Neuron (in vitro differentiated cells): Measurements from ENCODE around the gene RPRML.

Source experiments
- H2AFZ ChIP-seq: one replicate; pipeline ENCODE4 v1.6.1; 2013; ENCODE audit warnings: low read depth, mild to moderate bottlenecking, inconsistent platforms, low read length, moderate library complexity
- H3K27me3 ChIP-seq: one replicate; pipeline ENCODE4 v1.6.1; 2013; ENCODE audit warnings: low read length; ENCODE audit not compliant: insufficient read depth
- H3K36me3 ChIP-seq: one replicate; pipeline ENCODE4 v1.6.1; 2013; ENCODE audit warnings: low read length; ENCODE audit not compliant: insufficient read depth
- H3K4me1 ChIP-seq: one replicate; pipeline ENCODE4 v1.6.1; 2013; ENCODE audit warnings: low read length; ENCODE audit not compliant: insufficient read depth
- H3K4me3 ChIP-seq: 2 replicates; pipeline ENCODE4 v1.5.1; 2013; ENCODE audit warnings: mild to moderate bottlenecking, low read length, moderate library complexity
- H3K9me3 ChIP-seq: one replicate; pipeline ENCODE4 v1.6.1; 2013; ENCODE audit warnings: low read length

RPRML gene

GRCh38 chr17:46986366-46986765, 7.3 kb upstream of the RPRML start:
- Histone ChIP-seq H3K4me3 (no peak overlapping the region), H3K4me1 (peaks cover 9% of the 10 kb centered on the region), H3K36me3 (no peaks in the 10 kb centered on the region), H2AFZ (no peak overlapping the region), H3K9me3 (no peaks in the 10 kb centered on the region), H3K27me3 (no peaks in the 10 kb centered on the region)

GRCh38 chr17:46984892-46985291, 5.8 kb upstream of the RPRML start:
- Histone ChIP-seq H3K27me3 (no peaks in the 10 kb centered on the region), H2AFZ (no peak overlapping the region), H3K4me1 (peaks cover 15% of the 10 kb centered on the region), H3K9me3 (no peaks in the 10 kb centered on the region), H3K36me3 (no peaks in the 10 kb centered on the region), H3K4me3 (no peak overlapping the region)

GRCh38 chr17:46984341-46984740, 5.3 kb upstream of the RPRML start:
- Histone ChIP-seq H3K36me3 (no peaks in the 10 kb centered on the region), H3K4me3 (no peak overlapping the region), H3K27me3 (no peaks in the 10 kb centered on the region), H2AFZ (no peak overlapping the region), H3K4me1 (peaks cover 15% of the 10 kb centered on the region), H3K9me3 (no peaks in the 10 kb centered on the region)

- peaks cover 15% of the 10 kb centered on the region for H3K4me1 ChIP-seq
- no peaks in the 10 kb centered on the region for H3K36me3 ChIP-seq
- no peaks in the 10 kb centered on the region for H3K27me3 ChIP-seq
- no peak overlapping the region for H3K4me3 ChIP-seq
- H3K9me3 ChIP-seq: no peaks in the 10 kb centered on the region
- no peak overlapping the region for H2AFZ ChIP-seq
Observed at GRCh38 chr17:46983782-46984181, 4.7 kb upstream of the RPRML start.

GRCh38 chr17:46982577-46982976, 3.5 kb upstream of the RPRML start:
- Histone ChIP-seq H3K27me3 (no peaks in the 10 kb centered on the region), H3K4me3 (no peak overlapping the region)

GRCh38 chr17:46978489-46979146, 435 bp downstream of the RPRML start:
- Histone ChIP-seq H3K4me3 (peak overlapping the region; percentile 73), H3K27me3 (no peaks in the 10 kb centered on the region)

More at GRCh38 chr17:46982577-46982976, 3.5 kb upstream of the RPRML start:
- Histone ChIP-seq H3K9me3 (no peaks in the 10 kb centered on the region), H3K36me3 (no peaks in the 10 kb centered on the region), H2AFZ (no peak overlapping the region), H3K4me1 (peaks cover 21% of the 10 kb centered on the region)

GRCh38 chr17:46977750-46978488, 1.1 kb downstream of the RPRML start:
- no peaks in the 10 kb centered on the region for H3K9me3 ChIP-seq
- H2AFZ ChIP-seq: peak overlapping the region; percentile 80
- no peaks in the 10 kb centered on the region for H3K36me3 ChIP-seq
- H3K27me3 ChIP-seq: no peaks in the 10 kb centered on the region
- peak overlapping the region; percentile 73 for H3K4me3 ChIP-seq
- peaks cover 29% of the 10 kb centered on the region for H3K4me1 ChIP-seq

More at GRCh38 chr17:46978489-46979146, 435 bp downstream of the RPRML start:
- peaks cover 30% of the 10 kb centered on the region for H3K4me1 ChIP-seq
- no peaks in the 10 kb centered on the region for H3K9me3 ChIP-seq
- no peaks in the 10 kb centered on the region for H3K36me3 ChIP-seq
- peak overlapping the region; percentile 80 for H2AFZ ChIP-seq

GRCh38 chr17:46977348-46977747, 1.7 kb downstream of the RPRML start:
- H3K27me3 ChIP-seq: no peaks in the 10 kb centered on the region
- no peaks in the 10 kb centered on the region for H3K36me3 ChIP-seq
- H3K9me3 ChIP-seq: no peaks in the 10 kb centered on the region
- H3K4me3 ChIP-seq: peak overlapping the region; percentile 73
- peaks cover 25% of the 10 kb centered on the region for H3K4me1 ChIP-seq
- H2AFZ ChIP-seq: peak overlapping the region; percentile 80

GRCh38 chr17:46976626-46977270, 2.3 kb downstream of the RPRML start:
- H3K4me1 ChIP-seq: peaks cover 20% of the 10 kb centered on the region
- H2AFZ ChIP-seq: no peak overlapping the region
- no peaks in the 10 kb centered on the region for H3K9me3 ChIP-seq
- no peaks in the 10 kb centered on the region for H3K27me3 ChIP-seq
- H3K4me3 ChIP-seq: peak overlapping the region; percentile 73
- H3K36me3 ChIP-seq: no peaks in the 10 kb centered on the region

GRCh38 chr17:46975287-46975686, 3.8 kb downstream of the RPRML start:
- Histone ChIP-seq H3K9me3 (no peaks in the 10 kb centered on the region), H3K27me3 (no peaks in the 10 kb centered on the region), H3K36me3 (no peaks in the 10 kb centered on the region), H3K4me1 (peaks cover 15% of the 10 kb centered on the region), H2AFZ (no peak overlapping the region), H3K4me3 (no peak overlapping the region)

- no peaks in the 10 kb centered on the region for H3K27me3 ChIP-seq
- H3K9me3 ChIP-seq: no peaks in the 10 kb centered on the region
- H2AFZ ChIP-seq: no peak overlapping the region
Observed at GRCh38 chr17:46974086-46974485, 5.0 kb downstream of the RPRML start.

GRCh38 chr17:46972346-46972745, 6.7 kb downstream of the RPRML start:
- H2AFZ ChIP-seq: no peak overlapping the region
- no peaks in the 10 kb centered on the region for H3K9me3 ChIP-seq
- H3K4me1 ChIP-seq: peaks cover 8% of the 10 kb centered on the region
- peaks cover 2% of the 10 kb centered on the region for H3K36me3 ChIP-seq
- no peak overlapping the region for H3K4me3 ChIP-seq
- H3K27me3 ChIP-seq: no peaks in the 10 kb centered on the region

More at GRCh38 chr17:46974086-46974485, 5.0 kb downstream of the RPRML start:
- no peak overlapping the region for H3K4me3 ChIP-seq
- peaks cover 15% of the 10 kb centered on the region for H3K4me1 ChIP-seq
- H3K36me3 ChIP-seq: no peaks in the 10 kb centered on the region

- Histone ChIP-seq H3K27me3 (no peaks in the 10 kb centered on the region), H3K4me3 (no peak overlapping the region), H3K4me1 (peaks cover 2% of the 10 kb centered on the region), H2AFZ (no peak overlapping the region), H3K9me3 (no peaks in the 10 kb centered on the region), H3K36me3 (peaks cover 2% of the 10 kb centered on the region)
Observed at GRCh38 chr17:46971647-46972300, 7.3 kb downstream of the RPRML start.
